Measurements from ENCODE around the gene VPS13D.

VPS13D gene

DNA sequence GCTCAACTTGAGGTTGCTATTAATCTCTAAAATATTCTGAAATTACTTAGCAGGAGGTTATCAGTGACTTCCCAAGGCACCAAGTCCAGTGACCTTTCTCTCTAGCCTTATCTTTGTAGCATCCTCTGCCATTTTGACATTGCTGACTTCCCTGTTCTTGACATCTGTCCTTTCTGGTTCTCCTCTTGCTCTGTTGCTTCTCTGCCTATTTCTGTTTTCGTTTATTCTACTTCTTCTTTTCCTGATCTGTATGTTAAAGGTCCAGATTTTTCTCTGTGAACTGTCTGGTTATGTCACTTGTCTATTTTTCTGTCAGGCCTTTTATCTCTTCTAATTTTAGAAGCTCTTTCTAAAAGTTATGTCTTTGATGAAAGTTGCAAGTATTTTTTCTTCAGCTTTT is 178.8 kb downstream of the VPS13D start:
- WGBS, 2 experiments, result 95 to 100% methylated on average over 1 of the region's 1 CpG
- H3K4me1 ChIP-seq (ENCODE audit: control insufficient read depth, insufficient read depth, low read length), result peaks cover 12% of the 10 kb centered on the region
- no peaks in the 10 kb centered on the region for H3K9me3 ChIP-seq (ENCODE audit: control insufficient read depth, low read length)
- no peaks in the 10 kb centered on the region for H3K36me3 ChIP-seq (ENCODE audit: control insufficient read depth, insufficient read depth, low read length)
- H3K4me3 ChIP-seq (ENCODE audit: insufficient read depth, low read depth, low read length), result no peak overlapping the region
- no peaks in the 10 kb centered on the region for H3K27me3 ChIP-seq (ENCODE audit: control insufficient read depth, insufficient read depth, low read length, poor library complexity, severe bottlenecking)
- no peak overlapping the region for H3K27ac ChIP-seq (ENCODE audit: insufficient read depth, low read depth, low read length, poor library complexity, severe bottlenecking)

GRCh38 chr1:12409681-12410080 is 179.9 kb downstream of the VPS13D start:
- WGBS, 2 experiments, result 94 to 100% methylated on average over 2 of the region's 2 CpGs
- H3K9me3 ChIP-seq (ENCODE audit: control insufficient read depth, low read length), result no peaks in the 10 kb centered on the region
- H3K36me3 ChIP-seq (ENCODE audit: control insufficient read depth, insufficient read depth, low read length), result no peaks in the 10 kb centered on the region
- H3K27ac ChIP-seq (ENCODE audit: insufficient read depth, low read depth, low read length, poor library complexity, severe bottlenecking), result no peak overlapping the region
- H3K4me1 ChIP-seq (ENCODE audit: control insufficient read depth, insufficient read depth, low read length), result peaks cover 12% of the 10 kb centered on the region
- H3K4me3 ChIP-seq (ENCODE audit: insufficient read depth, low read depth, low read length), result no peak overlapping the region
- no peaks in the 10 kb centered on the region for H3K27me3 ChIP-seq (ENCODE audit: control insufficient read depth, insufficient read depth, low read length, poor library complexity, severe bottlenecking)

- no peak overlapping the region for H3K27ac ChIP-seq (ENCODE audit: insufficient read depth, low read depth, low read length, poor library complexity, severe bottlenecking)
- no peaks in the 10 kb centered on the region for H3K9me3 ChIP-seq (ENCODE audit: control insufficient read depth, low read length)
- no peaks in the 10 kb centered on the region for H3K36me3 ChIP-seq (ENCODE audit: control insufficient read depth, insufficient read depth, low read length)
- H3K4me1 ChIP-seq (ENCODE audit: control insufficient read depth, insufficient read depth, low read length), result peaks cover 12% of the 10 kb centered on the region
- no peak overlapping the region for H3K4me3 ChIP-seq (ENCODE audit: insufficient read depth, low read depth, low read length)
- H3K27me3 ChIP-seq (ENCODE audit: control insufficient read depth, insufficient read depth, low read length, poor library complexity, severe bottlenecking), result no peaks in the 10 kb centered on the region
These were observed 180.5 kb downstream of the VPS13D start for GRCh38 chr1:12410351-12410750.

DNA sequence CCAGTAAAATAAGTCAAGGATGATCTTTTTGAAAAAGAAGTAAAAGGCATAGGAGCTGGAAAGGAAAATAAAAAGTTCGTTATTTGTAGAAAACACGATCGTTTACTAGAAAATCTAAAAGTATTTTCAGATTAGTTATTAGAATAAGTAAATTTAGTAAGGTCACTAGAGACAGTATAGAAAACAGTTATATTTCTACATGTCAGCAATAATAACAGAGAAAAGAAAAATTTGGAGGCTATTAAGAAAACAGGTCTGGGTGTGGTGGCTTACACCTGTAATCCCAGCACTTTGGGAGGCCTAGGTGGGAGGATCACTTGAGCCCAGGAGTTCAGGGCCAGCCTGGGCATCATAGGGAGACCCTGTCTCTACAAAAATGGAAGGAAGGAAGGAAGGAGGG is 181.3 kb downstream of the VPS13D start:
- WGBS, 2 experiments, result 100% methylated on average over 3 of the region's 3 CpGs; no CpG with 5 or more reads in 1 of the 2 experiments
- Histone ChIP-seq H3K27ac (ENCODE audit: insufficient read depth, low read depth, low read length, poor library complexity, severe bottlenecking) (no peak overlapping the region), H3K9me3 (ENCODE audit: control insufficient read depth, low read length) (no peaks in the 10 kb centered on the region), H3K4me3 (ENCODE audit: insufficient read depth, low read depth, low read length) (no peak overlapping the region), H3K27me3 (ENCODE audit: control insufficient read depth, insufficient read depth, low read length, poor library complexity, severe bottlenecking) (no peaks in the 10 kb centered on the region), H3K36me3 (ENCODE audit: control insufficient read depth, insufficient read depth, low read length) (no peaks in the 10 kb centered on the region), H3K4me1 (ENCODE audit: control insufficient read depth, insufficient read depth, low read length) (peaks cover 10% of the 10 kb centered on the region)

DNA sequence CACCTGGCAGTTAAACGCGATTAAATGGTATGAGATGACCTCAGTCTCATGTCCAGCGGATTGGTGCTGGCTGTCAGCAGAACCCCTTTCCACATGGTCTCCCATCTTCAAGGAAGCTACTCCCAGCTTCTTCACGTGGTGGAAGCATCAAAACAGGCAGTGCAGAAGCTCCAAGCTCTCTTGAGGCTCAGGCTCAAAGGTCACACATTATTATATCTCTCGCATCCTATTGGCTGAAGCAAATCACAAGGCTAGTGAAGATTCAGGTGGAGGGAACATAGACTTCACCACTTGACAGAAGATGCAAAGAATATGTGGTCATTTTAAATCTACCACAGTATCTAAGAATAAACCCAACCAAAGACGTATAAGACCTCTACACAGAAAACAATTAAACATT is 181.9 kb downstream of the VPS13D start:
- Histone ChIP-seq H3K27me3 (ENCODE audit: control insufficient read depth, insufficient read depth, low read length, poor library complexity, severe bottlenecking) (no peaks in the 10 kb centered on the region), H3K9me3 (ENCODE audit: control insufficient read depth, low read length) (no peaks in the 10 kb centered on the region), H3K27ac (ENCODE audit: insufficient read depth, low read depth, low read length, poor library complexity, severe bottlenecking) (no peak overlapping the region), H3K36me3 (ENCODE audit: control insufficient read depth, insufficient read depth, low read length) (no peaks in the 10 kb centered on the region), H3K4me1 (ENCODE audit: control insufficient read depth, insufficient read depth, low read length) (peaks cover 4% of the 10 kb centered on the region), H3K4me3 (ENCODE audit: insufficient read depth, low read depth, low read length) (no peak overlapping the region)
- WGBS, 2 experiments, result 93 to 97% methylated on average over 6 of the region's 6 CpGs

- H3K27me3 ChIP-seq (ENCODE audit: control insufficient read depth, insufficient read depth, low read length, poor library complexity, severe bottlenecking), result no peaks in the 10 kb centered on the region
- 86 to 96% methylated on average over 2 to 3 of the region's 5 CpGs for WGBS, 2 experiments
- no peaks in the 10 kb centered on the region for H3K36me3 ChIP-seq (ENCODE audit: control insufficient read depth, insufficient read depth, low read length)
- H3K9me3 ChIP-seq (ENCODE audit: control insufficient read depth, low read length), result no peaks in the 10 kb centered on the region
- no peak overlapping the region for H3K27ac ChIP-seq (ENCODE audit: insufficient read depth, low read depth, low read length, poor library complexity, severe bottlenecking)
- H3K4me3 ChIP-seq (ENCODE audit: insufficient read depth, low read depth, low read length), result no peak overlapping the region
- no peaks in the 10 kb centered on the region for H3K4me1 ChIP-seq (ENCODE audit: control insufficient read depth, insufficient read depth, low read length)
These were observed 182.6 kb downstream of the VPS13D start for GRCh38 chr1:12412439-12412838.

GRCh38 chr1:12413664-12414410 is 184.0 kb downstream of the VPS13D start:
- 94 to 96% methylated on average over 7 of the region's 7 CpGs for WGBS, 2 experiments

DNA sequence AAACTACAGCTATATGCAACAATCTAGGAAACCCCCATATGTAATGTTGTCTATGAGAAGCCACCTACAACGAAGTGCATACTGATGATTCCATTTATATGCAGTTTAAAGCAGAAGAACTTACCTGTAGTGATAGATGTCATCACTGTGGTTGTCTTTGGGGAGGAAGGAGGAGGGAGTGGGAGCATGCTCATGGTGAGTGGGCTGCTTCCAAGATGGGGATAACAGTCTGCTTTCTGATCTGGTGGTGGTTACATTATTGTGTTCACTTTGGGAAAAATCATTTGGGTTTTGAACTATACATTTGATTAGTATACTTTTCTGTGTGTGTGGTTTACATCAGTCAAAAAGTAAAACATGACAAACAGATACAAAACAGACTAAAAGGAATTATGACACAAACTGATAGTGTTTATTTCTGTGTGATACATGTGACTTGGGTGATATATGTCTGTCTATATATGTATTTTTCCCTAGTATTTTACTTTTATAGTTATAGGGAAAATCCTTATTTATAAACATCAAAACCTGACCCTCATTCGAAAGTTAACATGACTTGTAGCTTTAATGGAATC is 184.7 kb downstream of the VPS13D start:
- WGBS, 2 experiments, result 90 to 100% methylated on average over 1 of the region's 2 CpGs
- no peaks in the 10 kb centered on the region for H3K36me3 ChIP-seq (ENCODE audit: control insufficient read depth, insufficient read depth, low read length)
- H3K9me3 ChIP-seq (ENCODE audit: control insufficient read depth, low read length), result no peaks in the 10 kb centered on the region
- H3K4me3 ChIP-seq (ENCODE audit: insufficient read depth, low read depth, low read length), result no peak overlapping the region
- H3K4me1 ChIP-seq (ENCODE audit: control insufficient read depth, insufficient read depth, low read length), result no peaks in the 10 kb centered on the region
- no peaks in the 10 kb centered on the region for H3K27me3 ChIP-seq (ENCODE audit: control insufficient read depth, insufficient read depth, low read length, poor library complexity, severe bottlenecking)
- no peak overlapping the region for H3K27ac ChIP-seq (ENCODE audit: insufficient read depth, low read depth, low read length, poor library complexity, severe bottlenecking)

More at GRCh38 chr1:12413664-12414410, 184.0 kb downstream of the VPS13D start:
- no peak overlapping the region for H3K4me3 ChIP-seq (ENCODE audit: insufficient read depth, low read depth, low read length)
- no peak overlapping the region for H3K27ac ChIP-seq (ENCODE audit: insufficient read depth, low read depth, low read length, poor library complexity, severe bottlenecking)
- H3K36me3 ChIP-seq (ENCODE audit: control insufficient read depth, insufficient read depth, low read length), result no peaks in the 10 kb centered on the region
- no peaks in the 10 kb centered on the region for H3K27me3 ChIP-seq (ENCODE audit: control insufficient read depth, insufficient read depth, low read length, poor library complexity, severe bottlenecking)
- H3K9me3 ChIP-seq (ENCODE audit: control insufficient read depth, low read length), result no peaks in the 10 kb centered on the region
- H3K4me1 ChIP-seq (ENCODE audit: control insufficient read depth, insufficient read depth, low read length), result no peaks in the 10 kb centered on the region

DNA sequence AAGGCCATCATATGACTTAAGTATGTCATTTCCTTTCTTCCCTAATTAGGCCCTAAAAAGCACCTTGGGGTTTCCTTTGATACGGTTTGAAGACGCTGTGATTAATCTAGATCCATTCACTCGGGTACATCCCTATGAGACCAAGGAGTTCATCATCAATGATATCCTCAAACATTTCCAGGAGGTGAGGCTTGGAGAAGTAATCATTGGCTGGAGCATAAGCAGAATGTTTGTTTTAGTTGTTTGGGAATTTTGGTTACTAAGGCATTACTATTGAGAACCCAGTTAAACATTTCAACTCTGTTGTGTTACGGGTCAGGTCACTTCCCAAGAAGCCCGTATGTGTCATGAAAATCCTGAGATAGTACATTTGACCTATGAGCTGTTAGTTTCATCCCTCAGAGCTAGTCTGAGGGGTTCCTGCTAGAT is 185.2 kb downstream of the VPS13D start:
- no peak overlapping the region for H3K4me3 ChIP-seq (ENCODE audit: insufficient read depth, low read depth, low read length)
- H3K36me3 ChIP-seq (ENCODE audit: control insufficient read depth, insufficient read depth, low read length), result no peaks in the 10 kb centered on the region
- no peaks in the 10 kb centered on the region for H3K4me1 ChIP-seq (ENCODE audit: control insufficient read depth, insufficient read depth, low read length)
- no peaks in the 10 kb centered on the region for H3K9me3 ChIP-seq (ENCODE audit: control insufficient read depth, low read length)
- no peaks in the 10 kb centered on the region for H3K27me3 ChIP-seq (ENCODE audit: control insufficient read depth, insufficient read depth, low read length, poor library complexity, severe bottlenecking)
- no peak overlapping the region for H3K27ac ChIP-seq (ENCODE audit: insufficient read depth, low read depth, low read length, poor library complexity, severe bottlenecking)
- WGBS, 2 experiments, result 94 to 95% methylated on average over 5 of the region's 5 CpGs

GRCh38 chr1:12416101-12416500 is 186.3 kb downstream of the VPS13D start:
- Histone ChIP-seq H3K27ac (ENCODE audit: insufficient read depth, low read depth, low read length, poor library complexity, severe bottlenecking) (no peak overlapping the region), H3K36me3 (ENCODE audit: control insufficient read depth, insufficient read depth, low read length) (no peaks in the 10 kb centered on the region), H3K4me3 (ENCODE audit: insufficient read depth, low read depth, low read length) (no peak overlapping the region), H3K9me3 (ENCODE audit: control insufficient read depth, low read length) (no peaks in the 10 kb centered on the region), H3K27me3 (ENCODE audit: control insufficient read depth, insufficient read depth, low read length, poor library complexity, severe bottlenecking) (no peaks in the 10 kb centered on the region), H3K4me1 (ENCODE audit: control insufficient read depth, insufficient read depth, low read length) (no peaks in the 10 kb centered on the region)
- 97 to 98% methylated on average over 1 of the region's 1 CpG for WGBS, 2 experiments
